ENCODE measurements around the gene WDR86.

The WDR86 gene

GRCh38 chr7:151381348-151382078 is 28.3 kb downstream of the WDR86 start:
- Histone ChIP-seq H3F3A (ENCODE audit: insufficient read depth, low read length) (no peaks in the 10 kb centered on the region), H3K36me3 (ENCODE audit: insufficient read depth, low read length) (peaks cover 6% of the 10 kb centered on the region; the same call in 1 of the 2 replicates), H2AFZ (ENCODE audit: low read length) (no peak overlapping the region), H3K4me1 (ENCODE audit: insufficient read depth, low read length, severe bottlenecking) (peaks cover 10% of the 10 kb centered on the region), H3K4me3 (ENCODE audit: low read depth, low read length, poor library complexity, severe bottlenecking) (peak overlapping the region; percentile 13), H3K4me2 (ENCODE audit: low read length) (peak overlapping the region; percentile 35; the same call in 1 of the 2 replicates), H3K9me2 (ENCODE audit: low read depth, low read length) (no peaks in the 10 kb centered on the region), H3K27me3 (ENCODE audit: insufficient read depth, low read length) (peaks cover 13% of the 10 kb centered on the region), H3K79me2 (ENCODE audit: insufficient read depth, low read length) (no peaks in the 10 kb centered on the region), H3K27ac (ENCODE audit: low read depth, low read length, poor library complexity, severe bottlenecking) (no peak overlapping the region), H3K9me3 (ENCODE audit: low read length) (no peaks in the 10 kb centered on the region), H3K9ac (ENCODE audit: low read length) (no peak overlapping the region), H4K20me1 (ENCODE audit: insufficient read depth, low read length) (no peaks in the 10 kb centered on the region)
- TF ChIP-seq EZH2 (IDR thresholded peaks at IDR 0.05; ENCODE audit: borderline replicate concordance, low read length) (no peak), CTCF (IDR thresholded peaks at IDR 0.05; ENCODE audit: low read length) (no peak)

GRCh38 chr7:151381098-151381347 is 28.8 kb downstream of the WDR86 start:
- Histone ChIP-seq H3K79me2 (ENCODE audit: insufficient read depth, low read length) (no peaks in the 10 kb centered on the region), H3K9me2 (ENCODE audit: low read depth, low read length) (no peaks in the 10 kb centered on the region), H3K36me3 (ENCODE audit: insufficient read depth, low read length) (peaks cover 11% of the 10 kb centered on the region; the same call in 1 of the 2 replicates), H3F3A (ENCODE audit: insufficient read depth, low read length) (no peaks in the 10 kb centered on the region), H2AFZ (ENCODE audit: low read length) (no peak overlapping the region), H3K9me3 (ENCODE audit: low read length) (no peaks in the 10 kb centered on the region), H3K27ac (ENCODE audit: low read depth, low read length, poor library complexity, severe bottlenecking) (no peak overlapping the region), H4K20me1 (ENCODE audit: insufficient read depth, low read length) (no peaks in the 10 kb centered on the region), H3K9ac (ENCODE audit: low read length) (no peak overlapping the region), H3K4me3 (ENCODE audit: low read depth, low read length, poor library complexity, severe bottlenecking) (peak overlapping the region; percentile 13), H3K27me3 (ENCODE audit: insufficient read depth, low read length) (peaks cover 13% of the 10 kb centered on the region), H3K4me1 (ENCODE audit: insufficient read depth, low read length, severe bottlenecking) (peaks cover 10% of the 10 kb centered on the region), H3K4me2 (ENCODE audit: low read length) (peak overlapping the region; percentile 35; the same call in 1 of the 2 replicates)
- TF ChIP-seq CTCF (IDR thresholded peaks at IDR 0.05; ENCODE audit: low read length) (no peak), EZH2 (IDR thresholded peaks at IDR 0.05; ENCODE audit: borderline replicate concordance, low read length) (no peak)

GRCh38 chr7:151380199-151381097 is 29.4 kb downstream of the WDR86 start:
- H3K79me2 ChIP-seq (ENCODE audit: insufficient read depth, low read length) = no peaks in the 10 kb centered on the region
- H3K4me1 ChIP-seq (ENCODE audit: insufficient read depth, low read length, severe bottlenecking) = peaks cover 10% of the 10 kb centered on the region
- peaks cover 10% of the 10 kb centered on the region for H3K27me3 ChIP-seq (ENCODE audit: insufficient read depth, low read length)
- no peak overlapping the region for H3K27ac ChIP-seq (ENCODE audit: low read depth, low read length, poor library complexity, severe bottlenecking)
- no peaks in the 10 kb centered on the region for H4K20me1 ChIP-seq (ENCODE audit: insufficient read depth, low read length)
- H3K4me2 ChIP-seq (ENCODE audit: low read length) = peak overlapping the region; percentile 35; the same call in 1 of the 2 replicates
- no peaks in the 10 kb centered on the region for H3F3A ChIP-seq (ENCODE audit: insufficient read depth, low read length)
- no peaks in the 10 kb centered on the region for H3K9me3 ChIP-seq (ENCODE audit: low read length)
- H2AFZ ChIP-seq (ENCODE audit: low read length) = no peak overlapping the region
- no peak overlapping the region for H3K9ac ChIP-seq (ENCODE audit: low read length)
- H3K36me3 ChIP-seq (ENCODE audit: insufficient read depth, low read length) = peaks cover 14% of the 10 kb centered on the region; the same call in 1 of the 2 replicates
- H3K9me2 ChIP-seq (ENCODE audit: low read depth, low read length) = no peaks in the 10 kb centered on the region
- H3K4me3 ChIP-seq (ENCODE audit: low read depth, low read length, poor library complexity, severe bottlenecking) = no peak overlapping the region
- TF ChIP-seq CTCF (IDR thresholded peaks at IDR 0.05; ENCODE audit: low read length) = no peak
- TF ChIP-seq EZH2 (IDR thresholded peaks at IDR 0.05; ENCODE audit: borderline replicate concordance, low read length) = no peak
